Measurements from ENCODE around the gene HOXD4. TPM values are rescaled to one million over a fixed set of nuclear protein-coding genes. Genes with fewer than 3 reads are reported as not detected.
A peak's percentile ranks its signal among the peaks of the same experiment; 100 is the strongest.

The HOXD4 gene
- 1.00 and 1.2 TPM in 2 replicates for total RNA-seq (2022)
- Bru-seq, nascent RNA: percentile 42 among the genes with signal in this experiment
- percentile 53 among the genes with signal in this experiment for BruChase-seq, experiment 1, labeled RNA remaining after a 2-hour chase
- BruChase-seq, experiment 2, labeled RNA remaining after a 6-hour chase: percentile 27 among the genes with signal in this experiment
- long read RNA-seq: 0 reads

DNA sequence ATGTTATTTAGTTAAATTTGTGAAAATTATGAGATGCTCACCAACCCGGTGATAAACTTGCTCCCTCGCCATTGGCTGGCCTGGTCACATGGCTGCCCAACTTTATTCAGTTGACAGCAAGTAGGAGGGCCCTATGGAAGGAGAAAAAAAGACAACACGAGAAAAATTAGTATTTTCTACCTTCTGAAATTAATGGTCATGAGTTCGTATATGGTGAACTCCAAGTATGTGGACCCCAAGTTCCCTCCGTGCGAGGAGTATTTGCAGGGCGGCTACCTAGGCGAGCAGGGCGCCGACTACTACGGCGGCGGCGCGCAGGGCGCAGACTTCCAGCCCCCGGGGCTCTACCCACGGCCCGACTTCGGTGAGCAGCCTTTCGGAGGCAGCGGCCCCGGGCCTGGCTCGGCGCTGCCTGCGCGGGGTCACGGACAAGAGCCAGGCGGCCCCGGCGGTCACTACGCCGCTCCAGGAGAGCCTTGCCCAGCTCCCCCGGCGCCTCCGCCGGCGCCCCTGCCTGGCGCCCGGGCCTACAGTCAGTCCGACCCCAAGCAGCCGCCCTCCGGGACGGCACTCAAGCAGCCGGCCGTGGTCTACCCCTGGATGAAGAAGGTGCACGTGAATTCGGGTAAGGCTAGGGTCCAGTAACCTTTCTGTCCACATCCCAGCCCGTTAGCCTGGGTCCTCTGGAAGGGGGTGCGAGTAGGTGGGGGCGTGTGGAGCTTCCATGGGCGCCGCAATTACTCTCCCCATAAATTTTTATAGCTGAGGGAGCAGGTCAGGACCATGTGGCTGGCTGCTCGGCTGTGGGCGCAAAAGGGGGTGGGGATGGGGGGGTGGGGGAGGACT lies at the start of gene HOXD4:
HOXD4 (plus strand) TSS at position 109 of the 846 bp plus-strand sequence; CDS start at position 193, 84 bp downstream.
- H3K9me3 Mint-ChIP-seq (ENCODE audit: unreplicated experiment): no peaks in the 10 kb centered on the region
- H3K36me3 Mint-ChIP-seq (ENCODE audit: insufficient read depth, unreplicated experiment): no peaks in the 10 kb centered on the region
- BruUV-seq (replicated peaks): no TSS peak
- TF ChIP-seq, protein P1, sequence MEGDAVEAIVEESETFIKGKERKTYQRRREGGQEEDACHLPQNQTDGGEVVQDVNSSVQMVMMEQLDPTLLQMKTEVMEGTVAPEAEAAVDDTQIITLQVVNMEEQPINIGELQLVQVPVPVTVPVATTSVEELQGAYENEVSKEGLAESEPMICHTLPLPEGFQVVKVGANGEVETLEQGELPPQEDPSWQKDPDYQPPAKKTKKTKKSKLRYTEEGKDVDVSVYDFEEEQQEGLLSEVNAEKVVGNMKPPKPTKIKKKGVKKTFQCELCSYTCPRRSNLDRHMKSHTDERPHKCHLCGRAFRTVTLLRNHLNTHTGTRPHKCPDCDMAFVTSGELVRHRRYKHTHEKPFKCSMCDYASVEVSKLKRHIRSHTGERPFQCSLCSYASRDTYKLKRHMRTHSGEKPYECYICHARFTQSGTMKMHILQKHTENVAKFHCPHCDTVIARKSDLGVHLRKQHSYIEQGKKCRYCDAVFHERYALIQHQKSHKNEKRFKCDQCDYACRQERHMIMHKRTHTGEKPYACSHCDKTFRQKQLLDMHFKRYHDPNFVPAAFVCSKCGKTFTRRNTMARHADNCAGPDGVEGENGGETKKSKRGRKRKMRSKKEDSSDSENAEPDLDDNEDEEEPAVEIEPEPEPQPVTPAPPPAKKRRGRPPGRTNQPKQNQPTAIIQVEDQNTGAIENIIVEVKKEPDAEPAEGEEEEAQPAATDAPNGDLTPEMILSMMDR (IDR thresholded peaks at IDR 0.05; ENCODE audit: insufficient read depth in 1 of 2, low read depth in 1 of 2, low read length in 1 of 2, severe bottlenecking in 1 of 2, unreplicated experiment in 1 of 2): no peak
- Histone ChIP-seq H3K27me3 (replicated peaks; ENCODE audit: control insufficient read depth, insufficient read depth, low read length) (no peaks in the 10 kb centered on the region; the same call in 1 of the 2 replicates), H3K4me1 (no peaks in the 10 kb centered on the region), H3K4me3 (ENCODE audit: low read depth, low read length) (no peak within 1 kb of the TSS), H3K9me3 (no peaks in the 10 kb centered on the region), H3K36me3 (ENCODE audit: control insufficient read depth, insufficient read depth, low read length) (no peaks in the 10 kb centered on the region)
- ChIA-PET POLR2A (no interaction called here), CTCF (no interaction called here)
- no peak within 1 kb of the TSS for H3K27ac Mint-ChIP-seq (ENCODE audit: unreplicated experiment)
- no peak for DNase-seq
- peaks cover 12% of the 10 kb centered on the region for H3K27me3 Mint-ChIP-seq (ENCODE audit: insufficient read depth, unreplicated experiment)
- intact Hi-C loops (cut with micrococcal nuclease; ENCODE audit: unreplicated experiment): no loop called here
- H3K4me1 Mint-ChIP-seq (ENCODE audit: low read depth, unreplicated experiment): no peaks in the 10 kb centered on the region
- no peak within 1 kb of the TSS for H3K4me3 Mint-ChIP-seq (ENCODE audit: unreplicated experiment)

DNA sequence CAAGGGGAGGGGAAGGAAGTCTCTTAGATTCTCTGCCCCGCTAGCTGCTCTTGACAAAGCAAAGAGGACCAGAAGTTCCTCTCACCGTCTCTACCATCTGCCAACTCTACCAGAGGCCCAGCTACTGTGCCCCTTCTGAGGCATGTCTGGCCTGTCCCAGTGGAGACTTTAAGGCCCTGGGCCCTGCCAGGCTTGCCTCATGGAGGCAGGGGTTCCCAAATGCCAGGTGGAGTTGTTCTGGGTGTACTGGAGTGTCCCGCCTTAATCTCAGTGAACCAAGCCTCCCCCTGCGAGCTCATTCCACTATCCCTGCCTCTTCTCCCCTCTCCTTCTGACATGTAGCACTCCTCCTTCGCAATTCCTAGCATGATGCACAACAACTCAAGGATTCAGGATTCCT lies 49.5 kb upstream of the HOXD4 start:
- BruUV-seq (replicated peaks): no TSS peak
- H3K9me3 Mint-ChIP-seq (ENCODE audit: unreplicated experiment): no peaks in the 10 kb centered on the region
- H3K4me3 ChIP-seq (ENCODE audit: low read depth, low read length): no peak overlapping the region
- no peak overlapping the region for H3K4me3 Mint-ChIP-seq (ENCODE audit: unreplicated experiment)
- peaks cover 19% of the 10 kb centered on the region for H3K4me1 ChIP-seq
- no peaks in the 10 kb centered on the region for H3K36me3 ChIP-seq (ENCODE audit: control insufficient read depth, insufficient read depth, low read length)
- ChIA-PET CTCF (no interaction called here), POLR2A (no interaction called here)
- DNase-seq: peak in 1 of 2 experiments; percentile 7
- H3K27me3 Mint-ChIP-seq (ENCODE audit: insufficient read depth, unreplicated experiment): peaks cover 54% of the 10 kb centered on the region
- H3K4me1 Mint-ChIP-seq (ENCODE audit: low read depth, unreplicated experiment): peaks cover 15% of the 10 kb centered on the region
- H3K9me3 ChIP-seq: no peaks in the 10 kb centered on the region
- TF ChIP-seq, protein P1 (IDR thresholded peaks at IDR 0.05; ENCODE audit: insufficient read depth in 1 of 2, low read depth in 1 of 2, low read length in 1 of 2, severe bottlenecking in 1 of 2, unreplicated experiment in 1 of 2): no peak
- intact Hi-C loops (cut with micrococcal nuclease; ENCODE audit: unreplicated experiment): no loop called here
- no peaks in the 10 kb centered on the region for H3K36me3 Mint-ChIP-seq (ENCODE audit: insufficient read depth, unreplicated experiment)
- H3K27me3 ChIP-seq (replicated peaks; ENCODE audit: control insufficient read depth, insufficient read depth, low read length): peaks cover 10% of the 10 kb centered on the region
- no peak overlapping the region for H3K27ac Mint-ChIP-seq (ENCODE audit: unreplicated experiment)

DNA sequence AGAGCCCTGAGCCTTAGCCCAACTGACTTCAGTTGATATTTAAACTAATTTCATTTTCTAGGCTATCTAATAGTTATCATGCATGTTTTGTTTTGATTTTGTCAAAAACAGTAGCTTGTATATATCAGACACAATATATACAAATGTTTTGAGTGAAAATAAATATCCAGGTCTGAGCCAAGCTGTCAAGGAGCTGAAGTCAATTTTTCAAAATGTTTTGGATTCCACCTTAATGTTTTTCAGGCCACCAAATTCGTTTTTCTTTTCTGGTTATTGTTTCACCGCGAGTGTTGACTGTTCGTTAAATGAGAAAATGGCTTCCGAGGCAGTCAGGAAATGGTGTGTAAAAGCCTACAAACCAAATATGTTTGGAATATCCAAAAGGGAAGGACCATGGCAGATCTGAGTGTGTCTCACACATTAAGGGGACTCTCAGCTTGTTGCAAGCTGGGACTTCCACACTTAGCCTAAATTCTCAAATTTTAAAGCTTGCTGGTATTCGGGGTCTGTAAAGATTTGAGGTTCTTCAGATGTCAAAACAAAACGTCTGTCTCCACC lies 49.0 kb upstream of the HOXD4 start:
- ChIA-PET CTCF (no interaction called here), POLR2A (no interaction called here)
- Mint-ChIP-seq H3K4me3 (ENCODE audit: unreplicated experiment) (no peak overlapping the region), H3K9me3 (ENCODE audit: unreplicated experiment) (no peaks in the 10 kb centered on the region), H3K27ac (ENCODE audit: unreplicated experiment) (no peak overlapping the region), H3K36me3 (ENCODE audit: insufficient read depth, unreplicated experiment) (no peaks in the 10 kb centered on the region), H3K27me3 (ENCODE audit: insufficient read depth, unreplicated experiment) (peaks cover 51% of the 10 kb centered on the region), H3K4me1 (ENCODE audit: low read depth, unreplicated experiment) (peaks cover 15% of the 10 kb centered on the region)
- intact Hi-C loops (cut with micrococcal nuclease; ENCODE audit: unreplicated experiment): no loop called here
- H3K36me3 ChIP-seq (ENCODE audit: control insufficient read depth, insufficient read depth, low read length): no peaks in the 10 kb centered on the region
- peaks cover 24% of the 10 kb centered on the region for H3K4me1 ChIP-seq
- no peak for DNase-seq
- no peaks in the 10 kb centered on the region for H3K9me3 ChIP-seq
- TF ChIP-seq, protein P1 (IDR thresholded peaks at IDR 0.05; ENCODE audit: insufficient read depth in 1 of 2, low read depth in 1 of 2, low read length in 1 of 2, severe bottlenecking in 1 of 2, unreplicated experiment in 1 of 2): no peak
- no TSS peak for BruUV-seq (replicated peaks)
- H3K27me3 ChIP-seq (replicated peaks; ENCODE audit: control insufficient read depth, insufficient read depth, low read length): peaks cover 10% of the 10 kb centered on the region
- H3K4me3 ChIP-seq (ENCODE audit: low read depth, low read length): no peak overlapping the region
